ENCODE measurements around the gene ARL8A. TPM values are rescaled to one million over a fixed set of nuclear protein-coding genes. Genes with fewer than 3 reads are reported as not detected.

The ARL8A gene
- total and polyA plus RNA-seq, 10 of the 15 experiments (the other 5 are each of a cell fraction or from before 2014, with no cell fraction given): 0.34 to 49.2 (median 15.4) TPM

DNA sequence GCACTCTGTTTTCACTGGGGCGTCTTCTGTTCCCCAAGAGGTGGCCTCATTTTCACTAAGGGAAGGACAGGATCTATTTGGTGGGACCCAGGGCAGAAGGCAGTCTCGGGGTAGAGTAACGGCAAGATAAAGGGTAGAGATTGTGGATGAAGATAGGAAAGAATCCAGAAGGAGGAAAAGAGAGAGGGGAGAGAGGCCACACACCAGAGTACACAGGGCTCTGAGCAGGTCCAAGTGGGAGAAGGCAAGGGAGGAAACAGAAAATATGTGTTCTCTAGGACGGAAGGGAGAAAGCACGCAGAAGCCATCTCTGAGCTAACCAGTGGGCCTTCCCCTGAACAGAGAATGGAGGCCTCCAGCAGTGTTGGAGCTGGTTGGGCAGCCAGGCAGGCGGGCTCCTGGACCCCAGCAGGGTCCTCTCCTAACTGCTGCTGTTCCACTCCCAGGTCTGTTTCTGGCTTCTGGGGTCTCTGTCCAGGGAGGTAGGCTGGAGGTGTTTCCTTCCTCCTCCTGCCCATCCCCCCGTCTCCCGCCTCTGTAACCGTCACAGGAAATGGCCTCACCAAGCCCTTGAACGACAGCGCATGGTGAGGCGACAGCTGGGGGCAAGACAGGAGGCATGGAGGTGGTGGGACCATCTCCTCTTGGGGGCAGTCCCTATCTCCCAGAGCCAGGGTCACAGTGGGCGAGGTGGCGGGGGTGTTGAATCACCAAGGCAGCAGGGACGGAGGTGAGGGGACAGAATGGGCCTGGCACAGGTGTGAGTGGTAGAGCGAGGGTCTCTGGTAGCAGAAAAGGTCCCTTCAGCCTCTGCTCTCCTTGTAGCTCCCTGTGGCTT, 15.2 kb upstream of the ARL8A start (continued):
- TF ChIP-seq KAT2A (conservative IDR thresholded peaks at IDR 0.05; ENCODE audit: control insufficient read depth, low read depth, low read length) (no peak), CEBPZ (IDR thresholded peaks at IDR 0.05; ENCODE audit: low read depth, low read length) (no peak), SP1 (IDR thresholded peaks at IDR 0.05; ENCODE audit: low read depth, low read length) (peak; percentile 46), CBX3 (IDR thresholded peaks at IDR 0.05; ENCODE audit: borderline replicate concordance, low read depth) (no peak), SIN3A (IDR thresholded peaks at IDR 0.05; ENCODE audit: low read depth, low read length) (no peak; the same call in 1 of the 2 replicates), NBN (IDR thresholded peaks at IDR 0.05) (no peak; the same call in 1 of the 2 replicates), EED (IDR thresholded peaks at IDR 0.05; ENCODE audit: low read depth) (peak; percentile 54; the same call in 1 of the 2 replicates), HCFC1 (IDR thresholded peaks at IDR 0.05; ENCODE audit: low read length) (no peak), MLLT1 (IDR thresholded peaks at IDR 0.05) (peak; percentile 49; the same call in 1 of the 2 replicates), FOXM1 (IDR thresholded peaks at IDR 0.05; ENCODE audit: low read depth, low read length) (no peak), YBX1 (IDR thresholded peaks at IDR 0.05) (peak; percentile 74; the same call in 1 of the 2 replicates), BCLAF1 (IDR thresholded peaks at IDR 0.05) (no peak), ETV6 (conservative IDR thresholded peaks at IDR 0.05 in 1 of 2, IDR thresholded peaks at IDR 0.05 in 1 of 2; ENCODE audit: borderline replicate concordance in 1 of 2, low read depth in 1 of 2) (peak in 1 of 2 experiments; percentile 61; a peak in 1 of 4 replicates), ATF7 (IDR thresholded peaks at IDR 0.05; ENCODE audit: low read depth) (no peak; the same call in 1 of the 2 replicates), REST (IDR thresholded peaks at IDR 0.05; ENCODE audit: low read depth, low read length) (0 out of 2 replicates have a peak, but pooled peaks have one; percentile 15), BRCA1 (IDR thresholded peaks at IDR 0.05; ENCODE audit: low read depth, low read length) (no peak), ZNF622 (IDR thresholded peaks at IDR 0.05) (no peak), RELA (IDR thresholded peaks at IDR 0.05; ENCODE audit: borderline replicate concordance, partially characterized antibody) (no peak)

Measured in GM12878 (cell line).